ENCODE measurements around the gene POMGNT1.

POMGNT1 gene

DNA sequence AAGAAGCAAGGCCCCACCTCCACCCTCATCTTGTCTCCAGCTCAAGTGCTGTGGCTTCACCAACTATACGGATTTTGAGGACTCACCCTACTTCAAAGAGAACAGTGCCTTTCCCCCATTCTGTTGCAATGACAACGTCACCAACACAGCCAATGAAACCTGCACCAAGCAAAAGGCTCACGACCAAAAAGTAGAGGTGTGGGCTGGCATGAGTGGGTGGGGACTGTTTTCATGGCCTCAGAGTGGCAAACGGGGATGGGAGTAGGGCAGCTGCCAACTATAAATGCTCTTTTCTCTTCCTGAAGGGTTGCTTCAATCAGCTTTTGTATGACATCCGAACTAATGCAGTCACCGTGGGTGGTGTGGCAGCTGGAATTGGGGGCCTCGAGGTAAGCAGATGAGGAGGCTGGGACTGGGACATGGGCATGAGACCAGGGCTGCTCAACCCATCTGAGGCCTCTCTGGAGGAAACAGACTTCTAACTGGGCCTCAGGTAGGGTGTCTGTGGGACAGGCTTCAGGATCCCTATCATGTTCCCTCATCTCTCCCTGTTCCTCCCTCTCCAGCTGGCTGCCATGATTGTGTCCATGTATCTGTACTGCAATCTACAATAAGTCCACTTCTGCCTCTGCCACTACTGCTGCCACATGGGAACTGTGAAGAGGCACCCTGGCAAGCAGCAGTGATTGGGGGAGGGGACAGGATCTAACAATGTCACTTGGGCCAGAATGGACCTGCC lies 13.1 kb downstream of the POMGNT1 start:
- TF ChIP-seq, protein P1, sequence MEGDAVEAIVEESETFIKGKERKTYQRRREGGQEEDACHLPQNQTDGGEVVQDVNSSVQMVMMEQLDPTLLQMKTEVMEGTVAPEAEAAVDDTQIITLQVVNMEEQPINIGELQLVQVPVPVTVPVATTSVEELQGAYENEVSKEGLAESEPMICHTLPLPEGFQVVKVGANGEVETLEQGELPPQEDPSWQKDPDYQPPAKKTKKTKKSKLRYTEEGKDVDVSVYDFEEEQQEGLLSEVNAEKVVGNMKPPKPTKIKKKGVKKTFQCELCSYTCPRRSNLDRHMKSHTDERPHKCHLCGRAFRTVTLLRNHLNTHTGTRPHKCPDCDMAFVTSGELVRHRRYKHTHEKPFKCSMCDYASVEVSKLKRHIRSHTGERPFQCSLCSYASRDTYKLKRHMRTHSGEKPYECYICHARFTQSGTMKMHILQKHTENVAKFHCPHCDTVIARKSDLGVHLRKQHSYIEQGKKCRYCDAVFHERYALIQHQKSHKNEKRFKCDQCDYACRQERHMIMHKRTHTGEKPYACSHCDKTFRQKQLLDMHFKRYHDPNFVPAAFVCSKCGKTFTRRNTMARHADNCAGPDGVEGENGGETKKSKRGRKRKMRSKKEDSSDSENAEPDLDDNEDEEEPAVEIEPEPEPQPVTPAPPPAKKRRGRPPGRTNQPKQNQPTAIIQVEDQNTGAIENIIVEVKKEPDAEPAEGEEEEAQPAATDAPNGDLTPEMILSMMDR (conservative IDR thresholded peaks at IDR 0.05) = no peak
- TF ChIP-seq ZFX (IDR thresholded peaks at IDR 0.05) = no peak
- H3K27ac ChIP-seq = peak overlapping the region; percentile 93

DNA sequence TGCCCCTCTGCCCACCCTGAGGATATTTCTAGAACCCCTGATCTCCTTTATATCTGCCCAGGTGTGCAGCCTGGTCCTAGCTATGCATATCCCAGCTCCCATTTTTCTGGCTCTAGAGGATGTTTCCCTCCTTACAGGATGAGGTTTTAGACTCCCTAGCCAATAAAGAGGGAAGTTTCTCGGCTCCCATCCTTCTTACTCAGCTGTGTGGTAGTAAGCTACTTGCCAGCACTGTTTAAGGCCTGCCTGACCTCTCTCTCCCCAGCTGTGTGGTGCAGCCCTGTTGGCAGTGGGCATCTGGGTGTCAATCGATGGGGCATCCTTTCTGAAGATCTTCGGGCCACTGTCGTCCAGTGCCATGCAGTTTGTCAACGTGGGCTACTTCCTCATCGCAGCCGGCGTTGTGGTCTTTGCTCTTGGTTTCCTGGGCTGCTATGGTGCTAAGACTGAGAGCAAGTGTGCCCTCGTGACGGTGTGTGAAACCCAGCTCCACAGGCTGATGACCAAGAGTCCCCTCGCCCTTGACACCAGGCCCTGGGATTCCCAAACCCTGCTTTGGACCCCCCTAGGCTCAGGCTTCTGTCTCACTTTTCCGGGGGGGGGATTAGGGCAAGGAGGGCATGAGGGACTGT lies 14.2 kb downstream of the POMGNT1 start:
- no peak for TF ChIP-seq ZFX (IDR thresholded peaks at IDR 0.05)
- TF ChIP-seq, protein P1 (conservative IDR thresholded peaks at IDR 0.05) = no peak
- H3K27ac ChIP-seq = peak overlapping the region; percentile 93

DNA sequence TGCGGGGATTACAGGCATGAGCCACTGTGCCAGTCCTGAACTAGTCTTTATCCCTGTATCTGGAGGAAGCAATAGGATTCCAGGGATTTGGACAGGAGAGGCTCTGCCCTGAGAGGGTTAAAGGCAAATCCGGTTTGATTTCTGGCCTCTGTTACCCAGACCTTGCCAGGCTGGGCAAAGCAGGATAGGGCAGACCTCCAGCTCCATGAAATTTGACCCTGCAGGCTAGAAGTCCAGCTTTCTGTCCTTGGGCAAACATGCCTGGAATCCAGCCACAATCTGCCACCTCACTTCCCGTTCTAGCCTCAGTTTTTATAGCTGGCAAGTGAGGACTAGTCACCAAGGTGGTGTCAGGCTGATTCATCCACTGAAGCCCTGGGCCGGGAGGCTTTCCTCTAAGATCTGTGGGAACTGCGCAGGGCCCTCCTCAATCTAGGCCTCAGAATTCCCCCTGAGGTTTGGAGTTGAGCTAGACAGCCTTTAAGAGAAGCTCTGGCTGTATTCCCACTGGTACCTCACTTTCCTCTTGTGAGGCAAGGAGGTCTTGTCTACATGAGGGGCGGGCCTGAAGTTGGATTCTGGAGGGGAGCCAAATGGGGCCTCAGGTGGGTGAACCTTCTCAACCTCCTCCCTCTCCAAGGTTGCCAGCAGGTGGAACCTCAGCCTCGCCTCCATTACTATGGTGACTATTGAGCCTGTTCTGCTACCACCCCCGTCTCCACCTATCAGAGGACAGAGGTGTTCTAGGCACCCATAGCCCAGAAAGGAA lies 15.0 kb downstream of the POMGNT1 start:
- TF ChIP-seq, protein P1 (conservative IDR thresholded peaks at IDR 0.05) = no peak
- TF ChIP-seq ZFX (IDR thresholded peaks at IDR 0.05) = peak; percentile 14; the same call in 1 of the 2 replicates
- peak overlapping the region; percentile 93 for H3K27ac ChIP-seq

DNA sequence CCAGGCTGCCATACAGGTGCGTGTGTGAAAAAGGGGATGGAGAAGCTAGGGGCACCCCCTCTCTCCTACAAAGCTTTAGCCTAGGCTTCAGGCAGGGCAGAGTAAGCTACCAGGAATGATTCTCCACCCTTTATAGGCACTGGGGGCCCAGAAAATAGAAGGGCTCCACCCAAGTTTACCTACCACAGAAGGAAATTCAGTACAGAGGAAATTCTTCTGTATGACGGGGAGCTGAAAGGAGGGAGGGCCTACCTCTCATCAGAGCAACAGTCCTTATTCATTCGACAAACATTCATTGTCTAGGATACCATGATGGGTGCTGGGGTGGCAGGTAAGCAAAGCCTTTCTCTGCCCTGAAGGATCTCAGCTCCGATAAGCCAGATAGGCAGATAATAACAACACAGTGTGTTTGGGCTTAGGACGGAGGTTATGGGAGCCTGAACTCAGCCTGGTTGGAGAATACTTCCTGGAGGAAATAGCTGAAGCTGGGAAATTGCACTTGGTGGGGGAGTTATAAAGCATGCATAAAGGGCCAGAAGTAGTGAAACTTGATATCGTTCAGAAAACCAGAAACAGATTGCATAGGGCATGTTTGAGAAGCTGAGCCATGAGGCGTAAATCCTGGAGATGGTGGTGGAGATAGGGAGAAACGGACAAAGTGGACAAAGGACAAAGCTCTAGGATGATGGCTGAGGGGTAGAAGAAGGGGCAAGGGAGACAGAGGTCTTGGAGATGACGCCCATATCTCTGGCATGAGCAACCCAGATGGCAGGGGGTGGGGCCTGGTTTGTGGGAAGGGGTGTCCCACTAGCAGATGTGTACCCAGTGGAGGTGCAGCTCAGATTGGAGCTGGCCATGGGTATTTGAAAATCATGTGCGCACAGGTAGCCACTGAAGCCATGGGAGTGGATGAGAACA lies 16.6 kb downstream of the POMGNT1 start:
- H3K27ac ChIP-seq = peak overlapping the region; percentile 93
- TF ChIP-seq, protein P1 (conservative IDR thresholded peaks at IDR 0.05) = no peak
- TF ChIP-seq ZFX (IDR thresholded peaks at IDR 0.05) = 0 out of 2 replicates have a peak, but pooled peaks have one; percentile 4

DNA sequence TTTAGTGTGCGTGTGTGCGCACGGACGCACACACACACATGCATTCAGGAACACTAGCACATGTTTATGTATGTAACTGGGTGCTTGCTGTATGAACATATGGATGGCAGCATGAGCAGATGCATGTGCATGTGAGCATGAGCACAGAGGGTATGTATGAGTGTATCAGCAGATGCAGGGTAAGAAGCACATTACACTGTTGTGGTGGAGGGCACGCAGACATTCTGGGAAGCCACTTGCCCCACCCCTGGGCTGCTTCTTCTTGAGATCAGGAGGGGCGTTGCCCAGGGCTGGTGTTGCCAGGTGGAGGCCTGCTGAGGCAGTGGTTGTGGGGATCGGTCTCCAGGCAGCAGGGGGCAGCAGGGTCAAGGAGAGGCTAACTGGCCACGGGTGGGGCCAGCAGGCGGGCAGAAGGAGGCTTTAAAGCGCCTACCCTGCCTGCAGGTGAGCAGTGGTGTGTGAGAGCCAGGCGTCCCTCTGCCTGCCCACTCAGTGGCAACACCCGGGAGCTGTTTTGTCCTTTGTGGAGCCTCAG lies 18.1 kb downstream of the POMGNT1 start:
- H3K27ac ChIP-seq = peak overlapping the region; percentile 93
- TF ChIP-seq ZFX (IDR thresholded peaks at IDR 0.05) = no peak
- TF ChIP-seq, protein P1 (conservative IDR thresholded peaks at IDR 0.05) = no peak; the same call in 1 of the 2 replicates

DNA sequence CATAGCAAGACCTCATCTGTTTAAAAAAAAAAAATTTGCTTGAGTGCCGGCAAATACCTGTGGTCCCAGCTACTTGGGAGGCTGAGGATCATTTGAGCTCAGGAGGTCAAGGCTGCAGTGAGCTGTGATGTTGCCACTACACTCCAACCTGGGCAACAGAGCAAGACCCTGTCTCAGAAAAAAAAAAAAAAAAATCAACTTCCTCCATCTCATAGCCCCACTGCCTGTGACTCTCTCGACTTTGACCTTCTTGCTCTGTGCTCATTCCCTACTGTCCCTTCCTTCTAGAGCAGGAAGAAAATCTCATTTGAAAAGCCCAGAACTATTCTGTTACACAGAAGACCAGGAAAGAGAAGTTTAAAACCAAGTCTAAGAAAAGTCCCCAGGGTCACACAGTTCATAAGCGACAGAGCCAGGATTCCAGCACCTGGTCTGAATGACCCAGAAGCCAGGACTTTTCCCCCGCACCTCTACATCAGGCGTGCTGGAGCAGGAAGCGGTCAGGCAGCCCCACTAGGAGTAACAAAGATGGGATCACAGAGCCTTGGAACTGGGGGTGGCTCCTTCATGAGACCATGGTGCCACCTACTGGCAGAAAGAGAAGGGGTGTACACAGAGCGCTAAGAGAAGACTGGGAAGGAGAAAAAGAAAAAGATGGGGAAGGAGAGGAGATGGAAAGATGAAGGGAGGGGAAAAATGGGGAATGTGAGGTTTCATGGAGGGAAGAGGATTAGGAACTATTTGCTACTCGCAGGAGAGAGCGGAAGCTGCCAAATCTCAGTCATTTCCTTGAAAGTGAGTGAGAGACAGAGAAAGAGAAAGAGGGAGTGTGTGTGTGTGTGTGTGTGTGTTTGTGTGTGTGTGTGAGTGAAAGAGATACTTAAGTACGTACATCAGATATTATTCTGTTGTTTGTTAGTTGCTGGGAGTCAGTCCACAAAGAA lies 18.8 kb downstream of the POMGNT1 start:
- TF ChIP-seq ZFX (IDR thresholded peaks at IDR 0.05) = no peak
- TF ChIP-seq, protein P1 (conservative IDR thresholded peaks at IDR 0.05) = peak; percentile 97
- H3K27ac ChIP-seq = peak overlapping the region; percentile 93
